ENCODE data around the gene ABO.

- TF ChIP-seq ETS1 (conservative IDR thresholded peaks at IDR 0.05; ENCODE audit: control insufficient read depth, low read depth, low read length) (no peak), CSDE1 (IDR thresholded peaks at IDR 0.05) (no peak), ELF4 (CRISPR knock-in tag; IDR thresholded peaks at IDR 0.05) (no peak), HCFC1 (IDR thresholded peaks at IDR 0.05; ENCODE audit: low read depth, low read length) (no peak), HNRNPH1 (optimal IDR thresholded peaks at IDR 0.05; ENCODE audit: low read depth, low read length) (no peak), CTCF (IDR thresholded peaks at IDR 0.05 in 2 of 3, conservative IDR thresholded peaks at IDR 0.05 in 1 of 3; ENCODE audit: insufficient read depth in 2 of 3, low read depth in 1 of 3, low read length in 3 of 3) (no peak), POLR2AphosphoS5 (IDR thresholded peaks at IDR 0.05; ENCODE audit: control insufficient read depth, insufficient read depth, low read depth, low read length) (no peak), RERE (CRISPR knock-in tag; IDR thresholded peaks at IDR 0.05; ENCODE audit: borderline replicate concordance) (no peak), FOXJ2 (tag; IDR thresholded peaks at IDR 0.05) (no peak), POLR2A (conservative IDR thresholded peaks at IDR 0.05) (no peak), SMARCB1 (IDR thresholded peaks at IDR 0.05; ENCODE audit: insufficient read length, low read depth) (no peak), EZH2 (IDR thresholded peaks at IDR 0.05; ENCODE audit: borderline replicate concordance, low read depth, low read length) (no peak), THRB (CRISPR knock-in tag; conservative IDR thresholded peaks at IDR 0.05) (no peak), TCF7L2 (IDR thresholded peaks at IDR 0.05; ENCODE audit: low read depth, low read length) (no peak)
These were observed 5.4 kb upstream of the ABO start for GRCh38 chr9:133280392-133280791.

Data from K562 (cell line).